HTERT RPE-1 (cell line): ENCODE data around the gene SOX30.

Source experiments
- in situ Hi-C: fragments of 300-500 bp; cut with MboI; formaldehyde crosslinking; loops from 4 replicates; pipeline ENCODE4 v1.14.3; 2020; ENCODE audit warnings: low sequenced_read_pairs

Gene SOX30

DNA sequence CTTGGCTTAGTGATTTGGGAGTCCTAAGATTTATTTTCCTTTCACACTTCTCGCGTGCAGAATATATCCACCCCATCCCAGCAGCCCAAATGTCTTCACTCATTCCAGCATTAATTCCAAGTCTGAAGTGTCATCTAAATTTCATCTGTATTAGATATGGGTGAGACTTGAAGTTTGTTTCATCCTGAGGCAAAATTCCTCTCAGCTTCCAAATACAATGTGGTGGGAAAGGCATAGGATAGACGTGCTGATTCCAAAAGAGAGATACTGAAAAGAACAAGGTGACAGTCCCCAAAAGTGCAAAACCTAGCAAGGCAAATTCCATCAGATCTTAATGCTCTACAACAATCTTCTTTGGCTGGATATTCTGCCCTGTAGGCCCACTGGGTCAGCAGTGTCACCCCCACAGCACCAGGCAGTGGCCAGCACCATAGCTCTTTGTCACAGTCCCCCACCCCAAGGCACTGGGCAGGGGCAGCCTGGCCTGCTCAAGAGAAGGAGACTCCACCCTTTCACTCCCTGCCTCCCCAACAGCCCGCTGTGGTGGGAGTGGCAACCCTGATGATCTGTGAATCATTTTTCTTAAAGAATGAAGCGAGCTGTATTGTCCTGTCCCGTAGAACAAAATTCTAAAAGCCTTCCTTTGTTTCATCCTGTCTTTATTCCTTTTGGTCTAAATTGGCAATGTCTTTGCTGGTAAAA is 74.0 kb downstream of the SOX30 start:
- in situ Hi-C loops: no loop called here

DNA sequence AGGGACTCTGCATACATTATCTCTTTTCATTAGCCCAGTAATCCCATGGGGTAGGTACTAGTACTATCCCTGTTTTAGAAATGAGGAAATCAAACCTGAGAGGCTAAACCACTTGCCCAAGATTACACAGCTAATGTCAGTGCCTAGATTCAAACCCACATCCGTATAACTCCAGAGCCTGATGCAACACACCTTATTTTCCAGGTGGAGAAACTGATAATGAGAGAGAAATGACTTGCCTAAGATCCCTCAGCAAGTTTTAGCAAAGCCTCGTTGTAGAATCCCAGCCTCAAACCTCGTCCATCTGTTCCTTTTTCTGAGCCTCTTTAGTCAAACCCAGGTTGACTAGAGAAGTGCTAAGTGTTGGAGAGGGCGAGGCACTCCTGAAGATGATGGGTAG is 75.6 kb downstream of the SOX30 start:
- in situ Hi-C loops: no loop called here
